HG02642 (cell line): ENCODE results near the gene ATOH8.
"Not testable (repeated sequence)": the region's sequence is repeated elsewhere in the genome, so short reads cannot be mapped to it uniquely, and the experiment has no call there.

Experiments
- ATAC-seq: cut with Tn5 transposase; IDR thresholded peaks from one replicate; pipeline ENCODE4 v1.9.1; 2021; ENCODE audit warnings: mild to moderate bottlenecking; ENCODE audit not compliant: unreplicated experiment, poor library complexity

Gene ATOH8

GRCh38 chr2:85813211-85813981, 59.6 kb downstream of the ATOH8 start:
- ATAC-seq = no peak

- peak; percentile 80 for ATAC-seq
Observed at GRCh38 chr2:85813982-85814801, 60.4 kb downstream of the ATOH8 start.

- ATAC-seq = no peak
Observed at GRCh38 chr2:85814802-85815550, 61.2 kb downstream of the ATOH8 start.

- ATAC-seq = no peak
Observed at GRCh38 chr2:85819811-85820510, 66.2 kb downstream of the ATOH8 start.

GRCh38 chr2:85822766-85823165, 69.0 kb downstream of the ATOH8 start:
- no peak for ATAC-seq

GRCh38 chr2:85823951-85824350, 70.2 kb downstream of the ATOH8 start:
- no peak for ATAC-seq

- no peak for ATAC-seq
Observed at GRCh38 chr2:85826990-85827878, 73.4 kb downstream of the ATOH8 start.

- no peak for ATAC-seq
Observed at GRCh38 chr2:85827879-85828569, 74.2 kb downstream of the ATOH8 start.

GRCh38 chr2:85828725-85829124, 74.9 kb downstream of the ATOH8 start:
- ATAC-seq = no peak

GRCh38 chr2:85829394-85829793, 75.6 kb downstream of the ATOH8 start:
- ATAC-seq = not testable (repeated sequence)

GRCh38 chr2:85830645-85831044, 76.9 kb downstream of the ATOH8 start:
- ATAC-seq = no peak

GRCh38 chr2:85831735-85832134, 77.9 kb downstream of the ATOH8 start:
- no peak for ATAC-seq

- ATAC-seq = no peak
Observed at GRCh38 chr2:85834466-85834865, 80.7 kb downstream of the ATOH8 start.
